ENCODE results near the gene PAPPA2.

- TF ChIP-seq CTCF (tag by site-specific recombination; IDR thresholded peaks at IDR 0.05) (no peak), ZBTB8A (tag by site-specific recombination; IDR thresholded peaks at IDR 0.05) (no peak), MYNN (tag by site-specific recombination; IDR thresholded peaks at IDR 0.05; ENCODE audit: borderline replicate concordance) (no peak), ATF2 (tag by site-specific recombination; IDR thresholded peaks at IDR 0.05; ENCODE audit: low read depth) (no peak), MZF1 (tag by site-specific recombination; IDR thresholded peaks at IDR 0.05; ENCODE audit: borderline replicate concordance) (no peak), ZNF146 (tag by site-specific recombination; IDR thresholded peaks at IDR 0.05) (no peak), ZNF580 (tag by site-specific recombination; IDR thresholded peaks at IDR 0.05) (no peak)
Measured at GRCh38 chr1:176794897-176795508, 332.0 kb downstream of the PAPPA2 start.
